ENCODE results near the gene FYB1. TPM values are rescaled to one million over a fixed set of nuclear protein-coding genes. Genes with fewer than 3 reads are reported as not detected.
"Not testable (repeated sequence)": the region's sequence is repeated elsewhere in the genome, so short reads cannot be mapped to it uniquely, and the experiment has no call there.

FYB1 gene
- polyA plus RNA-seq, 3 donors from 2014 or later: 50.6 to 205 (median 80.2) TPM

DNA sequence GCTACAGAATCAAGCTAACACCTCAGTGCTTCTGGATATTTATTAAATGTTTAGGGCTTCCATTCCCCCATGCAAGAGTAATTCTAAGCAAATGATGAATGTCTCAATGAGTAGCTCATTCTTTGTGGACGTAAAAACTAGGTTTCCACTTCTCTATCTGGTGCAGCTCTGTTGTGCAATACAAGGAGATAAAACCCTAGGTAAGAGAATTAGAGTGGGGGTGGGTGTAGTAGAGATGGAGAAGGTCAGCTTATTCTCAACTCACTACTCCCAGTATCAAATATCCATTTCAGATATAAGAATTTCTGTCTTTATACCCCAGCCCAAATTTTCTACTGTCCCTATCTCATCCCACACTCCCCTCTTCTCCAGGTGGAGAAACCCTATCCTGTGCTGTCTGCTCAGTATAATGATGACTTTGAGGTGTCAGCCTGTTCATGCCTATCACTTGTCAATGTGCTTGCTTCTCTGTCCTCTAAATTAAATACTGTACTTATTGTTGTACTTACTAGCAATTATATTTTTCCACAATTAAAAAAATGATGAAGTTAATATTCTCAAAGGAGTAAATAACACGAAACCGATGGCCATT, 4.3 kb upstream of the FYB1 start:
- Mint-ChIP-seq H3K27ac (peak overlapping the region in 4 of 6 donors; percentile 2 to 71 (median 21)), H3K36me3 (peaks cover 0 to 18% (median 13%) of the 10 kb centered on the region in 3 donors), H3K4me3 (no peak overlapping the region), H3K4me1 (peaks cover 61 to 79% of the 10 kb centered on the region in 2 donors), H3K27me3 (ENCODE audit: low read depth in 3 of 3) (no peaks in the 10 kb centered on the region), H3K9me3 (no peaks in the 10 kb centered on the region)
- no peak for DNase-seq

DNA sequence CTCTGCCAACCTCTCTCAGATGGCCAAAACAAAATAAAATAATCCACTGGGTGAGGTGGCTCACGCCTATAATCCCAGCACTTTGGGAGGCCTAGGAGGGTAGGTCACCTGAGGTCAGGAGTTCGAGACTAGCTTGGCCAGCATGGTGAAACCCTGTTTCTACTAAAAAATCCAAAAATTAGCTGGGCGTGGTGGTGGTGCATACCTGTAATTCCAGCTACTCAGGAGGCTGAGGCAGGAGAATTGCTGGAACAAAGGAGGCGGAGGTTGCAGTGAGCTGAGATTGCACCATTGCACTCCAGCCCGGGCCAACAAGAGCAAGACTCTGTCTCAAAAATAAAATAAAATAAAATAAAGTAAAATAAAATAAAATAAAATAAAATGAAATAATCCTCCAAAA, 2.3 kb upstream of the FYB1 start:
- DNase-seq; H3K4me3 Mint-ChIP-seq; H3K27ac Mint-ChIP-seq; H3K9me3 Mint-ChIP-seq; H3K27me3 Mint-ChIP-seq (ENCODE audit: low read depth in 3 of 3): not testable (repeated sequence)
- Mint-ChIP-seq H3K4me1 (peaks cover 72 to 81% of the 10 kb centered on the region in 2 donors), H3K36me3 (peaks cover 0 to 18% (median 16%) of the 10 kb centered on the region in 3 donors)

DNA sequence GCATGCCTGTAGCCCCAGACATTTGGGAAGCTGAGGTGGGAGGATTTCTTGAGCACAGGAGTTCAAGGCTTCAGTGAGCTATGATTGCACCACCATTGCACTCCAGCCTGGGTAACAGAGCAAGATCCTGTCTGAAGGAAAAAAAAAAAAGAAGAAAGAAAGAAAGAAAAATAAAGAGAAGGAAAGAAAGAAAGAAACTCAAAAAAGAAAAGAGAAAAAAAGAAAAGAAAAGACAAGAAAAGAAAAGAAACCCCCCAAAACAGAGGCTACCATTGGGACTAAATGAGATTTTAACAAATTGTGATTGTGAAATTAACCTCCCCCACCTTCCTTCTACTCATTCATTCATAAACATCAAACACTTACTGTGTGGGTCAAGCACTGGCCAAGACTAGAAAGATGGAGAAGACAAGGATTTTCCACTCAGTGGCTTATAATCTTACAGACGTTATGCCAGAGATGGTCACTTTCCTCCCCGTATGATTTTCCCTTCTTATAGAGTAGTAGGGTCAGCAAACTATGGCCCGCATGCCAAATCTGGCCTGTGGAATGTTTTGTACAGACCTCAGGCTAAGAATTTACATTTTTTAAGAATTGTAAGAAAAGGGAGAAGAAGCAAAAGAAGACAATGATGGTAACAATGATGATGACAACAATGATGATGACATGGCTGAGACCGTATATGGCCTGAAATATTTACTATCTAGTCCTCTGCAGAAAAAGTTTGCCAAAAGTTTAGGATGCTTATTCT, 1.1 kb upstream of the FYB1 start:
- peaks cover 71 to 81% of the 10 kb centered on the region in 2 donors for H3K4me1 Mint-ChIP-seq
- H3K27ac Mint-ChIP-seq: peak overlapping the region; percentile 34 to 83 (median 76)
- no peaks in the 10 kb centered on the region for H3K9me3 Mint-ChIP-seq
- no peak overlapping the region for H3K4me3 Mint-ChIP-seq
- peaks cover 0 to 16% (median 14%) of the 10 kb centered on the region in 3 donors for H3K36me3 Mint-ChIP-seq
- H3K27me3 Mint-ChIP-seq (ENCODE audit: low read depth in 3 of 3): peaks cover 0 to 3% (median 0%) of the 10 kb centered on the region in 3 donors
- no peak for DNase-seq

DNA sequence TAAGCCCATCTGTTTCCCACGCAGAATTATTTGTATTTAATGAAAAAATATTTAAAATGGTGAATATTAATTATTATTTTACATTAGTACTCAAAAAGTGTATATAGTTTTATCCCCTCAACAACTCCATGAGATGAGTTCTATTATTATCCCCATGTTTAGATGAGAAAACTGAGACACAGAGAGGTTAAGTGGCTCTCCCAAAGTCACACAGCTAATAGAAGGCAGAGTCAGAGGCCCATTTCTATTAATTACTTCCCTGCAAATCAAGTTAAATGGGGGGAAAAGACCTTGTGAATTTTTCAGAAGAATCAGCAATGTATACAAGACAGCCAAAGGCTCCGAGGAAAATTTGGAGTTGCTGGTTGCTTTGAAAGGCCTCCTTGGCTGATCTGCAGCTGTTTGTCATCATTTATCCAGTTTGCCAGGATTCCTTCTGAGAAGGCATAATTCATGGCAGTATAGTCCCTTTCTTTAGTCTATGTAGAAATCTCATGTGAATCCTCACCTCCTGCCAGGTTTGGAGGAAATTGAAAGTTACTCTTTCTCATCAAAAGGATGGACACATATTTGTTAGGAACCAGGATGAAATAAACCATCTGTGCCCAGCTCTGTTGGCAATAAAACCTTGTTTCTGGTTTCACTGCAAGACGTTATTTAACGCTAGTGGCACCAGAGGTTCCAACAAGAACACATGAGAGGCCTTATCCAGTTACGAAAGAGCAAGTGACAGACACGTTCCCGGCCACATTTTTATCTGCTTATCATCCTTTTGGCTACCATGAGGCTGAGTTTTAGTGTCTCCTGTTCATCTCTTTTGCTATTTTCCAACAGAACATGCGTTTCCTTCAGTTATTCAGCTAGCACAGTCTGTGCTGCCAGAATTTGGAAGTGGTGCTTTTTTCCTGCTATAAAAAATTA, 621 bp downstream of the FYB1 start:
- peak overlapping the region in 3 of 5 donors; percentile 25 to 76 (median 30) for H3K4me3 Mint-ChIP-seq

DNA sequence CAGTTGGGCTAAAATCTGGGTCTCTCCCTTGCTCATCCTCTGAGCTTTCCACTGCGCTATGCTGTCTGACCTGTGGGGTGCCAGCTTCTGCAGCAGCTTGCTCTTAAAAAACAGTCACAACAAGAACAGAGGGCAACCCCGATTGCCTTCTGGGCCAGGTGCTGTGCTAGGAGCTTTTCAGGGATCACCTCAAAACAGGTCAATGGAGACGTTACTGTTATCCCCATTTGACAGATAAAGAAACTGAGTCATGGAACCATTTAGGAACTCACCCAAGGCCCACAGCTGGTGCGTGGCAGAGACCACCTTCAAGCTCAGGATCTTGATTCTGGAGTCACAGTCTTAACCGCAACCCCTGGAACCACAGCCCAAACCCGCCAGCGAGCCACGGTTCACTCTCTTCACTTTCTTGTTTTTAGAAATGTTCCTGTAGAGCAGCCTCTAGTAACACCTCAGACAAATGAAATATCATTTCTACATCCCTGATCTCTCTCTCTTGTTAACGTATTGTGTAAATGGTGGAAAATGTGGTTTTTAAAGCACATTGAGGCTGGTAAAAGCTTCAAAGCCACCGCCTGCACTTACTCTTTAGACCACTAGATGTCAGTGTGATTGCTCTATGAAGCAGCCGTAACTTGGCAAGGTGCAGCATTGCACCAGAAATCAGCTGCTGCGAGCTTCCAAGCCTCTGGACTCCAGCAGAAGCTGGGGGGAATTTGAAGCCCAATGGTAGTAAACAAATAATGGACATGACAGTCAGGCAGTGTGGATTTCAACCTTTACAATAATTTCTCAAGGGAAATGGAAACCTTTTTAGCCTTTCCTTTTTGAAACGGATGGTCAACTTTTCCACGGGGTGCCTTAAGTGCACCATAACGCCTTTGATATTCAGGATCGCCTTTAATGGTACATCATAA, 1.7 kb downstream of the FYB1 start:
- H3K36me3 Mint-ChIP-seq: peaks cover 0 to 19% (median 16%) of the 10 kb centered on the region in 3 donors
- peak overlapping the region; percentile 89 to 96 (median 90) for H3K27ac Mint-ChIP-seq
- peaks cover 79 to 87% of the 10 kb centered on the region in 2 donors for H3K4me1 Mint-ChIP-seq
- H3K9me3 Mint-ChIP-seq: no peaks in the 10 kb centered on the region
- H3K4me3 Mint-ChIP-seq: peak overlapping the region; percentile 41 to 85 (median 75)
- DNase-seq: peak; percentile 73 to 78 (median 76)
- peaks cover 2 to 5% (median 4%) of the 10 kb centered on the region in 3 donors for H3K27me3 Mint-ChIP-seq (ENCODE audit: low read depth in 3 of 3)

More for the DNA sequence above, 621 bp downstream of the FYB1 start:
- peaks cover 72 to 81% of the 10 kb centered on the region in 2 donors for H3K4me1 Mint-ChIP-seq
- DNase-seq: no peak
- no peaks in the 10 kb centered on the region for H3K9me3 Mint-ChIP-seq
- H3K27ac Mint-ChIP-seq: peak overlapping the region; percentile 75 to 96 (median 86)
- peaks cover 0 to 19% (median 16%) of the 10 kb centered on the region in 3 donors for H3K36me3 Mint-ChIP-seq
- peaks cover 2 to 5% (median 4%) of the 10 kb centered on the region in 3 donors for H3K27me3 Mint-ChIP-seq (ENCODE audit: low read depth in 3 of 3)

DNA sequence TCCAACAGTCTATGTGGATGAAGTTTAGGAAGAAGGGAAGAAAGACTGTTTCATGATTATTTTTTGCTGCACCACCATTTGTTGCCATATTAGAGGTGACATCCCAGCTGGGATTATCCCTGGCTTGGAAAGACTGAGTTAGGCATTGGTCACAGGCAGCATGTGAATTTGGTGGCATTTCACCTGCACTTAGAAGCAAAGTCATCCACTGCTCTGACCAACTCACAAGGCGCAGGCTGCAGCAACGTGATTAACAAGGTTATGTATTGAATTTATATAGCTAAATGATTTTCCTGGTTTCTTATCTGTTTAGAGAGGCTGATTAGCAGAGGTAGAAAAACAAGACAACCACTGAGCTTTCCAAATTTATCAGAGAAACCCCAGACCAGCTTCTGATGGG, 2.7 kb downstream of the FYB1 start:
- H3K36me3 Mint-ChIP-seq: peaks cover 0 to 16% (median 13%) of the 10 kb centered on the region in 3 donors
- peak overlapping the region in 3 of 5 donors; percentile 22 to 74 (median 44) for H3K4me3 Mint-ChIP-seq
- no peaks in the 10 kb centered on the region for H3K9me3 Mint-ChIP-seq
- peak overlapping the region; percentile 89 to 96 (median 90) for H3K27ac Mint-ChIP-seq
- peaks cover 87 to 97% of the 10 kb centered on the region in 2 donors for H3K4me1 Mint-ChIP-seq
- peaks cover 2 to 6% (median 6%) of the 10 kb centered on the region in 3 donors for H3K27me3 Mint-ChIP-seq (ENCODE audit: low read depth in 3 of 3)
- DNase-seq: no peak

DNA sequence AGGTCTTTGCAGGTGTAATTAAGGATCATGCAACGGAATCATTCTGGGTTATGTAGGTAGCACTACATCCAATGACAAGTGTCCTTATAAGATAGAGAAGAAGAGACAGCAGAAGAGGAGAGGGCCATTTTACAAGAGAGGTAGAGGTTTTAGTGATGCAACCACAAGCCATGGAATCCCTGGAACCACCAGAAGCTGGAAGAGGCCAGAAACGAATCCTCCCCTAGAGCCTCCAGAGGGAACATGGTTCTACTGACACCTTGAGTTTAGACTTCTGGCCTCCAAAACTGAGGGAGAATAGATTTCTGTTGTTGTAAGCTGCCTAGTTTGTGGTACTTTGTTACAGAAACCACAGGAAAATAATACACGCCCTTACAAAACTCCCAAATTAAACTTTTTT, 3.5 kb downstream of the FYB1 start:
- peaks cover 0 to 16% (median 13%) of the 10 kb centered on the region in 3 donors for H3K36me3 Mint-ChIP-seq

DNA sequence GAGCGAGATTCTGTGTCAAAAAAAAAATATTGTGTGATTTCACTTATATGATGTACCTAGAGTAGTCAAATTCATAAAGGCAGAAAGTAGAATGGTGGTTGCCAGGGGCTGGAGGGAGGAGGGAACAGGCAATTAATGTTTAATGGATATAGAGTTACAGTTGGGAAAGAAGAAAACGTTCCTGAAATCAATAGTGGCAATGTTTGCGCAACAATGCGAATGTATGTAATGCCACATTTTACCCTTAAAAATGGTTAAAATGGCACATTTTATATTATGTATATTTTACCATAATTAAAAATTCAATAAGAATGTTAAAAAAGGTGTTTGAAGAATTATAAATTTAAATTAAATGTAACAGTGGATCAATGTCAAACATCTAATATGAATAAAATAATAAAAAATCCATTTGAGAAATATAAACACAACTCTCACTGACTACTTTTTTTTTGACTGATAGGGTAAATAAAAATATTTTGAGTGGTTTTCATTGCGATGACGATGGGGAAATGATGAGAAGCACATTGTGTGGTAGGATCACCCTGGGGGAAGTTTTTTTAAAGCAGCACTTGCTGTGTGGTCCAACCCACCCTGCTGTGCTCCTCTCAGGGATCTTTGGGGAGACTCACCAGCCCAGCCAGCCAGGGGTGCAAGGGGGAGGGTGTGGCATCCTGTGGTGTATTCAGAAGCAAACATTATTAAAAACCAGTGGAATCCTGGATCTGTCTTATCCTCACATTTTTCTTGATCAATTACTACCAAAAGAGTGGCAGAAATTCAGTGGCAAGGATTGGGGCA, 4.3 kb downstream of the FYB1 start:
- Mint-ChIP-seq H3K27me3 (ENCODE audit: low read depth in 3 of 3) (peaks cover 2 to 12% (median 11%) of the 10 kb centered on the region in 3 donors), H3K4me1 (peaks cover 96 to 100% of the 10 kb centered on the region in 2 donors), H3K36me3 (peaks cover 0 to 12% (median 10%) of the 10 kb centered on the region in 3 donors), H3K27ac (peak overlapping the region; percentile 89 to 97 (median 94)), H3K9me3 (no peaks in the 10 kb centered on the region), H3K4me3 (peak overlapping the region; percentile 65 to 72 (median 68))
- DNase-seq: peak in 2 of 3 donors; percentile 57

More for the DNA sequence above, 3.5 kb downstream of the FYB1 start:
- no peak for DNase-seq
- no peaks in the 10 kb centered on the region for H3K9me3 Mint-ChIP-seq
- H3K27ac Mint-ChIP-seq: peak overlapping the region; percentile 88 to 96 (median 90)
- peak overlapping the region; percentile 60 to 69 (median 65) for H3K4me3 Mint-ChIP-seq
- peaks cover 92 to 99% of the 10 kb centered on the region in 2 donors for H3K4me1 Mint-ChIP-seq
- H3K27me3 Mint-ChIP-seq (ENCODE audit: low read depth in 3 of 3): peaks cover 2 to 10% (median 9%) of the 10 kb centered on the region in 3 donors

DNA sequence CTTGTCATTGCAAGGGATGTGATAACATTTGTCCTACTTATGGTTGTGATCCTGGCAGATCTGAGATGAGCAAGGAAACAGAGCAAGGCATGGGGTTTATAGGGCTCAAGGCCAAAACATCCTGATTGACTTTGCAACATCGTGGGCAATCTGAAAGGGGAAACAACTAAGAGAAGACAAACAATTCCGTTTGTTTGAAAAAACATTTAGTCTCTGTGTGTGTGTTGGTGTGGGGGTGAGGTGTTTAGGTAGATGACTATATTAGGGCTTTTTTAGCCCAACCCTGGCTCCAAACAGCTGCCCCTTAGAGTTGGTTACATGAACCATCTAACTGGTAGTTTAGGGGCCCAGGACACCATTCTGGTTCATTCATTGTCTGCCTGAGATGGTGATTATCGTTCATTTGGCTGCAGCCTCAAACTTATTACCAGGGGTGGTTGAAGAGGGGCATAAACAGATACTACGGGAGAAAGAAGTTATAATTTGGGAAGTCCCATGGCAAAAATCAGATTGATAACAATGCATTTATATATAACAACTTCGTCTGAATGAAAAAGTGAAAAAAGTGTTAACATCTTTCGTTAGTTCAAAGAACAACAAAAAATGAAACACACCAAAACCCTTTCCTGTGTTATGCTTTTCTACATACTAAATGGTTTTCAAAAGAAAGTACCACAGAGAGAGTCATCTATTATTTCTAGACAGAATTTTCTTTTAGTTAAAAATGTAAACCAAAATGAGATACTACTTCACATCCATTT, 5.7 kb downstream of the FYB1 start:
- H3K27ac Mint-ChIP-seq: peak overlapping the region; percentile 89 to 97 (median 94)
- H3K27me3 Mint-ChIP-seq (ENCODE audit: low read depth in 3 of 3): peaks cover 2 to 17% (median 15%) of the 10 kb centered on the region in 3 donors
- H3K9me3 Mint-ChIP-seq: no peaks in the 10 kb centered on the region
- H3K4me3 Mint-ChIP-seq: peak overlapping the region; percentile 72 to 86 (median 78)
- DNase-seq: peak; percentile 50 to 61 (median 55)
- H3K36me3 Mint-ChIP-seq: peaks cover 0 to 5% (median 3%) of the 10 kb centered on the region in 3 donors
- peaks cover 96 to 100% of the 10 kb centered on the region in 2 donors for H3K4me1 Mint-ChIP-seq

DNA sequence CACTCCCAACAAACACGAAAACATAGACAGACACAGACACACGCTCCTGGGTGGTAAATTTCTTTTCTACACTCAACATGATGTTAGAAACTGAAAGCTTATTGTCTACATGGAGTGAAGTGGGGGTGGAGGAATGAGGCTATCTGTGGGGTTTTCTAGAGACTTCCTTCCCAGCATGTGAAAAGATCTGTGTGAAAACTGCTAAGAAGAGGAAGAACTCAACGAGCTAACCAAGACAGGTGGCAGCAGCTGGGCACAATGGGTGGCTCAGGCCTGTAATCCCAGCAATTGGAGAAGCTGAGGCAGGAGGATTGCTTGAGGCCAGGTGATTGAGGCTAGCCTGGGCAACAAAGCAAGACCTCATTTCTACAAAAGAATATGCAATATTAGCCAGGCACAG, 7.6 kb downstream of the FYB1 start:
- peaks cover 2 to 17% (median 12%) of the 10 kb centered on the region in 3 donors for H3K27me3 Mint-ChIP-seq (ENCODE audit: low read depth in 3 of 3)
- H3K36me3 Mint-ChIP-seq: peaks cover 0 to 5% (median 0%) of the 10 kb centered on the region in 3 donors
- peak overlapping the region; percentile 61 to 86 (median 77) for H3K4me3 Mint-ChIP-seq
- peak; percentile 69 to 73 (median 71) for DNase-seq
- peaks cover 96 to 100% of the 10 kb centered on the region in 2 donors for H3K4me1 Mint-ChIP-seq
- H3K9me3 Mint-ChIP-seq: no peaks in the 10 kb centered on the region
- peak overlapping the region; percentile 89 to 97 (median 94) for H3K27ac Mint-ChIP-seq

DNA sequence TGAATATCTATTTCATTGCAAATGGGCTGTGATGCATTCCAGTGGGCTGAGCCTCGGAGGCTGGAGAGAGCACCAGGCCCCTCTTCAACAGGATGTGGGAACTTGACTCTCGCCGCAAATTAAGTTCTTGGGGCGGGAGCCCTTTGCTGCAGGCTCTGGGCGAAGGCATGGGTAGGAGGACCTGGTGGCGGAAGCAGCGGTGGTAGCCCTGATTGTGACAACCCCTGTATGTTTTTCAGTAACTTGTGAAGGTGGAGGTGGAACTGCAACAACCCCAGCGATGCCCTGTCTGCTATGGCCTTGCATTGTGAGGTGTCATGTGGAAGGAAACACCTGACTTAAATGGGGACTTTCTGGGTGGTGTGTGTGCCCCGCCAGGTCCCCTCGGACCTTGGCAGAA, 9.4 kb downstream of the FYB1 start:
- peak; percentile 84 to 85 (median 85) for DNase-seq
- H3K4me3 Mint-ChIP-seq: peak overlapping the region; percentile 61 to 79 (median 75)
- H3K4me1 Mint-ChIP-seq: peaks cover 93 to 100% of the 10 kb centered on the region in 2 donors
- H3K27me3 Mint-ChIP-seq (ENCODE audit: low read depth in 3 of 3): peaks cover 0 to 16% (median 12%) of the 10 kb centered on the region in 3 donors
- H3K36me3 Mint-ChIP-seq: peaks cover 0 to 5% (median 0%) of the 10 kb centered on the region in 3 donors
- peak overlapping the region; percentile 89 to 97 (median 94) for H3K27ac Mint-ChIP-seq
- H3K9me3 Mint-ChIP-seq: no peaks in the 10 kb centered on the region

Data from immature natural killer cell (primary cell).